Keratinocyte (primary cell): ENCODE data around the gene HCN4.

Source experiments
- EZH2 ChIP-seq: IDR thresholded peaks from one replicate; pipeline ENCODE4 v1.6.1; 2012; ENCODE audit warnings: inconsistent platforms, mild to moderate bottlenecking, low read length, moderate library complexity
- TF ChIP-seq, protein P1 (sequence below), 3 experiments: IDR thresholded peaks in 1 of 3; conservative IDR thresholded peaks in 1 of 3; optimal IDR thresholded peaks in 1 of 3; 2 replicates in 2 of 3; 3 replicates in 1 of 3; pipeline versions ENCODE3 to v1.5.1; 2011; ENCODE audit warnings: low read length in 3 of 3, mild to moderate bottlenecking in 3 of 3, moderate library complexity in 2 of 3, control low read depth in 1 of 3, inconsistent platforms in 1 of 3; ENCODE audit not compliant: insufficient read depth in 2 of 3; ENCODE audit errors: extremely low read depth in 1 of 3

DNA sequence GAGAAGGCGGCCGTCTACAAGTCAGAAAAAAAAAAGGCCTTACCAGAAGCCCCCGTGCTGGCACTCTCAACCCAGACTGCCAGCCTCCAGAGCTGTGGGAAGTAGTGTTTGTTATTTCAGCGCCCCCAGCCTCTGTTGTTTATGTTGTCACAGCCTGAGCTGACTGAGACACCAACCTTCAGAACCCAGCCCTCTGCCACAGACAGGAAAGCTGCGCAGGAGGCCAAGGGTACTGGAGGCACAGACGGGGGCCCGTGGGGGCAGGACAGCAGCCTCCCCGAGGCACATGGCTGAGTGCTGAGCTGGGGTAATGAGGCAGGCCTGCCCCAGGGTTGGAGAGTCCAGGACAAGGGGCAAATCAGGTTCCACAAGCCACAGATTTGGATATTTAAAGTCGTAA lies 33.7 kb downstream of the HCN4 start:
- TF ChIP-seq, protein P1, sequence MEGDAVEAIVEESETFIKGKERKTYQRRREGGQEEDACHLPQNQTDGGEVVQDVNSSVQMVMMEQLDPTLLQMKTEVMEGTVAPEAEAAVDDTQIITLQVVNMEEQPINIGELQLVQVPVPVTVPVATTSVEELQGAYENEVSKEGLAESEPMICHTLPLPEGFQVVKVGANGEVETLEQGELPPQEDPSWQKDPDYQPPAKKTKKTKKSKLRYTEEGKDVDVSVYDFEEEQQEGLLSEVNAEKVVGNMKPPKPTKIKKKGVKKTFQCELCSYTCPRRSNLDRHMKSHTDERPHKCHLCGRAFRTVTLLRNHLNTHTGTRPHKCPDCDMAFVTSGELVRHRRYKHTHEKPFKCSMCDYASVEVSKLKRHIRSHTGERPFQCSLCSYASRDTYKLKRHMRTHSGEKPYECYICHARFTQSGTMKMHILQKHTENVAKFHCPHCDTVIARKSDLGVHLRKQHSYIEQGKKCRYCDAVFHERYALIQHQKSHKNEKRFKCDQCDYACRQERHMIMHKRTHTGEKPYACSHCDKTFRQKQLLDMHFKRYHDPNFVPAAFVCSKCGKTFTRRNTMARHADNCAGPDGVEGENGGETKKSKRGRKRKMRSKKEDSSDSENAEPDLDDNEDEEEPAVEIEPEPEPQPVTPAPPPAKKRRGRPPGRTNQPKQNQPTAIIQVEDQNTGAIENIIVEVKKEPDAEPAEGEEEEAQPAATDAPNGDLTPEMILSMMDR (optimal IDR thresholded peaks at IDR 0.05 in 1 of 3, IDR thresholded peaks at IDR 0.05 in 1 of 3, conservative IDR thresholded peaks at IDR 0.05 in 1 of 3; ENCODE audit: extremely low read depth in 1 of 3, insufficient read depth in 2 of 3, low read length in 3 of 3), result no peak
- TF ChIP-seq EZH2, result no peak
